ENCODE data around the gene ZRANB1. TPM values are rescaled to one million over a fixed set of nuclear protein-coding genes. Genes with fewer than 3 reads are reported as not detected.

ZRANB1 gene
- total and polyA plus RNA-seq, 2 donors (not counting 1 experiment from before 2014, with no cell fraction given): 26.5 to 39.3 TPM

DNA sequence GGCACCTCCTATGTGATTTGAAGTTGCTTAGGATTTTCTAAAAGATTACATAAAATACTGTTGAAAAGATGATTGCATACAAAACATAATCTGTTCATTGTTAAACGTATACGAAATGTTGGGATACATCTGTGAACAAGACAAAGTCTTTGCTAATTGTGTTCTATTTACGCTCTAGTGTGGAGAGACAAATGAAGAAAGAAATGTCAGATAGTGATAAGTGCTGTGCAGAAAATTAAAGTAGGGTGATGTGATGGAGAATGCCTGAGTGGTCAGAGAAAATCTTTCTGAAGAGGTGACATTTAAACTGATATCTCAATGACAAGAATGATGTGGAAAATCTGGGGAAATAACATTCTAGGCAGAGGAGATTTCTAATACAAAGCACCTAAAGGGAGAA, 13.4 kb upstream of the ZRANB1 start:
- Histone ChIP-seq H3K79me2 (ENCODE audit: control insufficient read depth, insufficient read depth, low read length) (peaks cover 84% of the 10 kb centered on the region), H3K27ac (ENCODE audit: insufficient read depth, low read length) (no peak overlapping the region), H3K9me3 (ENCODE audit: control insufficient read depth, insufficient read depth, low read depth, low read length) (no peaks in the 10 kb centered on the region), H3K36me3 (ENCODE audit: control insufficient read depth, insufficient read depth, low read length) (no peaks in the 10 kb centered on the region), H4K20me1 (ENCODE audit: control insufficient read depth, extremely low read depth, insufficient read depth, low read length) (no peaks in the 10 kb centered on the region), H3K4me1 (ENCODE audit: control insufficient read depth, extremely low read depth, insufficient read depth, low read length) (no peaks in the 10 kb centered on the region), H3K4me2 (ENCODE audit: extremely low read depth, insufficient read depth, low read length) (no peak overlapping the region), H3K4me3 (replicated peaks in 1 of 4; ENCODE audit: control extremely low read depth in 1 of 4, insufficient read depth in 1 of 4, low read depth in 3 of 4, low read length in 4 of 4) (no peak overlapping the region), H2AFZ (ENCODE audit: low read length) (no peak overlapping the region), H3K9ac (ENCODE audit: insufficient read depth, low read length) (no peak overlapping the region), H3K27me3 (ENCODE audit: control insufficient read depth, insufficient read depth, low read length) (no peaks in the 10 kb centered on the region)
- no peak for TF ChIP-seq EZH2 (IDR thresholded peaks at IDR 0.05; ENCODE audit: low read length, missing control alignments)
- no peak for DNase-seq (ENCODE audit: low read depth in 2 of 2)

DNA sequence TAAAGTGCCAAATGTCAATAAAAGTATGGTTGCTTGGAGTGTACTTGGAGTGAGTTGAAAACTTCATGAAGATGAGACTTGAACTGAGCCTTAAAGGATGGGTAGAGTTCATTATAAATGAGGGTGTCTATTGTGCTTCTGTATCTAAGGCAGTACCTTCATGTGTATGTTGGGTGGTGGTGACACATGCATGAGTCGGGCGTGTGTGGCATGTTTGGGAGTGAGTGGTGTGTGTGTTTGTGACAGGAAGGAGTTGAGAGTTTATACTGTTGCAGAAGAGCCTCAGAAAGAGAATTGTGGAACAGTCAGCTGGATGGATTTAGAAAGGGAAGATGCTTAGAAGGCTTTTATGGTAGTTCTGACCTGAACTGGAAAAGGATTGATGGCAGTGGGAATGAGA, 6.0 kb upstream of the ZRANB1 start:
- Histone ChIP-seq H3K4me3 (replicated peaks in 1 of 4; ENCODE audit: control extremely low read depth in 1 of 4, insufficient read depth in 1 of 4, low read depth in 3 of 4, low read length in 4 of 4) (no peak overlapping the region), H3K4me1 (ENCODE audit: control insufficient read depth, extremely low read depth, insufficient read depth, low read length) (peaks cover 8% of the 10 kb centered on the region), H3K27me3 (ENCODE audit: control insufficient read depth, insufficient read depth, low read length) (no peaks in the 10 kb centered on the region), H2AFZ (ENCODE audit: low read length) (no peak overlapping the region), H3K27ac (ENCODE audit: insufficient read depth, low read length) (no peak overlapping the region), H3K36me3 (ENCODE audit: control insufficient read depth, insufficient read depth, low read length) (no peaks in the 10 kb centered on the region), H3K9ac (ENCODE audit: insufficient read depth, low read length) (no peak overlapping the region), H4K20me1 (ENCODE audit: control insufficient read depth, extremely low read depth, insufficient read depth, low read length) (peaks cover 2% of the 10 kb centered on the region), H3K9me3 (ENCODE audit: control insufficient read depth, insufficient read depth, low read depth, low read length) (no peaks in the 10 kb centered on the region), H3K79me2 (ENCODE audit: control insufficient read depth, insufficient read depth, low read length) (peaks cover 88% of the 10 kb centered on the region), H3K4me2 (ENCODE audit: extremely low read depth, insufficient read depth, low read length) (no peak overlapping the region)
- DNase-seq (ENCODE audit: low read depth in 2 of 2): peak in 1 of 2 donors; percentile 21
- no peak for TF ChIP-seq EZH2 (IDR thresholded peaks at IDR 0.05; ENCODE audit: low read length, missing control alignments)
- TF ChIP-seq, protein P1, sequence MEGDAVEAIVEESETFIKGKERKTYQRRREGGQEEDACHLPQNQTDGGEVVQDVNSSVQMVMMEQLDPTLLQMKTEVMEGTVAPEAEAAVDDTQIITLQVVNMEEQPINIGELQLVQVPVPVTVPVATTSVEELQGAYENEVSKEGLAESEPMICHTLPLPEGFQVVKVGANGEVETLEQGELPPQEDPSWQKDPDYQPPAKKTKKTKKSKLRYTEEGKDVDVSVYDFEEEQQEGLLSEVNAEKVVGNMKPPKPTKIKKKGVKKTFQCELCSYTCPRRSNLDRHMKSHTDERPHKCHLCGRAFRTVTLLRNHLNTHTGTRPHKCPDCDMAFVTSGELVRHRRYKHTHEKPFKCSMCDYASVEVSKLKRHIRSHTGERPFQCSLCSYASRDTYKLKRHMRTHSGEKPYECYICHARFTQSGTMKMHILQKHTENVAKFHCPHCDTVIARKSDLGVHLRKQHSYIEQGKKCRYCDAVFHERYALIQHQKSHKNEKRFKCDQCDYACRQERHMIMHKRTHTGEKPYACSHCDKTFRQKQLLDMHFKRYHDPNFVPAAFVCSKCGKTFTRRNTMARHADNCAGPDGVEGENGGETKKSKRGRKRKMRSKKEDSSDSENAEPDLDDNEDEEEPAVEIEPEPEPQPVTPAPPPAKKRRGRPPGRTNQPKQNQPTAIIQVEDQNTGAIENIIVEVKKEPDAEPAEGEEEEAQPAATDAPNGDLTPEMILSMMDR (conservative IDR thresholded peaks at IDR 0.05 in 1 of 2, IDR thresholded peaks at IDR 0.05 in 1 of 2; ENCODE audit: low read depth in 1 of 2, low read length in 2 of 2): no peak

DNA sequence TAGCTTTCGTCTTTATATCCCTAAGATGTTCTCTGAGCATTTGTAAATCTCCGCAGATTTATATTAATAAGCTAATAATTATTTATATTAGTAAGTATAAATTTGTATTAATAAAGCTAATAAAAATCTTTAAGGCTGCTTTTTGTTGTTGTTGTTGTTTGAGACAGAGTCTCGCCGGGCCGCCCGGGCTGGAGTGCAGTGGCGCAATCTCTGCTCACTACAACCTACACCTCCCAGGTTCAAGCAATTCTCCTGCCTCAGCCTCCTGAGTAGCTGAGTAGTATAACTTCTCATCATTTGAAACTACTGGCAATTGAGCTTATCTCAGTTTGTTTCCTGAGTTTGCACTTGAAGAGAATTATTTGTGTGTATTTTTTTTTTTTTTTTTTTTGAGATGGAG, 5.1 kb upstream of the ZRANB1 start:
- DNase-seq (ENCODE audit: low read depth in 2 of 2): no peak
- peaks cover 8% of the 10 kb centered on the region for H3K4me1 ChIP-seq (ENCODE audit: control insufficient read depth, extremely low read depth, insufficient read depth, low read length)
- H3K4me3 ChIP-seq (replicated peaks in 1 of 4; ENCODE audit: control extremely low read depth in 1 of 4, insufficient read depth in 1 of 4, low read depth in 3 of 4, low read length in 4 of 4): no peak overlapping the region
- H3K79me2 ChIP-seq (ENCODE audit: control insufficient read depth, insufficient read depth, low read length): peaks cover 85% of the 10 kb centered on the region
- H3K27ac ChIP-seq (ENCODE audit: insufficient read depth, low read length): no peak overlapping the region
- no peaks in the 10 kb centered on the region for H3K27me3 ChIP-seq (ENCODE audit: control insufficient read depth, insufficient read depth, low read length)
- no peaks in the 10 kb centered on the region for H3K36me3 ChIP-seq (ENCODE audit: control insufficient read depth, insufficient read depth, low read length)
- no peak overlapping the region for H2AFZ ChIP-seq (ENCODE audit: low read length)
- H4K20me1 ChIP-seq (ENCODE audit: control insufficient read depth, extremely low read depth, insufficient read depth, low read length): peaks cover 2% of the 10 kb centered on the region
- no peak overlapping the region for H3K9ac ChIP-seq (ENCODE audit: insufficient read depth, low read length)
- no peak overlapping the region for H3K4me2 ChIP-seq (ENCODE audit: extremely low read depth, insufficient read depth, low read length)
- no peaks in the 10 kb centered on the region for H3K9me3 ChIP-seq (ENCODE audit: control insufficient read depth, insufficient read depth, low read depth, low read length)
- TF ChIP-seq EZH2 (IDR thresholded peaks at IDR 0.05; ENCODE audit: low read length, missing control alignments): no peak
- TF ChIP-seq, protein P1 (conservative IDR thresholded peaks at IDR 0.05 in 1 of 2, IDR thresholded peaks at IDR 0.05 in 1 of 2; ENCODE audit: low read depth in 1 of 2, low read length in 2 of 2): no peak

All from fibroblast of lung (primary cell).